GM12878 (cell line): ENCODE results near the gene PAIP1. TPM values are rescaled to one million over a fixed set of nuclear protein-coding genes. Genes with fewer than 3 reads are reported as not detected.

ENCODE experiments used
- ATF2 ChIP-seq: IDR thresholded peaks from 2 replicates; pipeline ENCODE4 v1.6.1; 2012; ENCODE audit warnings: low read length, inconsistent platforms
- CBX3 ChIP-seq: fragments of 200-600 bp; sonication (generic); IDR thresholded peaks from 2 replicates; pipeline ENCODE4 v1.6.1; 2016; ENCODE audit warnings: low read depth, borderline replicate concordance
- CEBPB ChIP-seq, 2 experiments: fragments of 150-350 bp in 1 of 2; IDR thresholded peaks; 2 replicates each; pipeline ENCODE4 v1.6.1; 2012 to 2014; ENCODE audit warnings: low read depth in 2 of 2, low read length in 2 of 2, borderline replicate concordance in 1 of 2, inconsistent platforms in 1 of 2
- E2F8 ChIP-seq: fragments of 450-650 bp; IDR thresholded peaks from 2 replicates; pipeline ENCODE4 v1.6.1; 2018; ENCODE audit warnings: mild to moderate bottlenecking, low read depth, moderate library complexity; ENCODE audit not compliant: partially characterized antibody
- FOXK2 ChIP-seq: fragments of 450-650 bp; IDR thresholded peaks from 2 replicates; pipeline ENCODE4 v1.6.1; 2017; ENCODE audit warnings: mild to moderate bottlenecking, moderate library complexity
- GABPA ChIP-seq: IDR thresholded peaks from 2 replicates; pipeline ENCODE4 v1.6.1; 2014; ENCODE audit warnings: antibody characterized with exemption, low read depth, mild to moderate bottlenecking, inconsistent platforms
- HDAC2 ChIP-seq: fragments of 200-600 bp; sonication (generic); IDR thresholded peaks from 2 replicates; pipeline ENCODE4 v1.6.1; 2017
- HDGF ChIP-seq: fragments of 450-650 bp; IDR thresholded peaks from 2 replicates; pipeline ENCODE4 v1.6.1; 2016; ENCODE audit warnings: antibody characterized with exemption
- KLF5 ChIP-seq: fragments of 450-650 bp; IDR thresholded peaks from 2 replicates; pipeline ENCODE4 v1.6.1; 2014; ENCODE audit warnings: mild to moderate bottlenecking; ENCODE audit not compliant: partially characterized antibody
- MLLT1 ChIP-seq: fragments of 450-650 bp; IDR thresholded peaks from 2 replicates; pipeline ENCODE4 v1.6.1; 2016; ENCODE audit warnings: mild to moderate bottlenecking
- MYC ChIP-seq: IDR thresholded peaks from 2 replicates; pipeline ENCODE4 v1.6.1; 2011; ENCODE audit warnings: mild to moderate bottlenecking, low read length, moderate library complexity, inconsistent platforms; ENCODE audit not compliant: insufficient read depth, insufficient replicate concordance, insufficient read length, severe bottlenecking
- NBN ChIP-seq: fragments of 450-650 bp; IDR thresholded peaks from 2 replicates; pipeline ENCODE4 v1.6.1; 2016
- NR2C2 ChIP-seq: IDR thresholded peaks from 2 replicates; pipeline ENCODE4 v1.6.1; 2011; ENCODE audit warnings: borderline replicate concordance, low read depth; ENCODE audit not compliant: control insufficient read depth, insufficient read length
- NR2F1 ChIP-seq: fragments of 450-650 bp; conservative IDR thresholded peaks from 2 replicates; pipeline ENCODE4 v1.6.1; 2017; ENCODE audit warnings: mild to moderate bottlenecking
- NRF1 ChIP-seq: conservative IDR thresholded peaks from 2 replicates; pipeline ENCODE4 v1.6.1; 2011; ENCODE audit warnings: mild to moderate bottlenecking, low read depth, low read length, improper control_type of control experiment
- PAX8 ChIP-seq: fragments of 450-650 bp; IDR thresholded peaks from 2 replicates; pipeline ENCODE4 v1.6.1; 2017; ENCODE audit warnings: mild to moderate bottlenecking, moderate library complexity
- PML ChIP-seq: IDR thresholded peaks from 2 replicates; pipeline ENCODE4 v1.6.1; 2012; ENCODE audit warnings: low read length, inconsistent platforms
- RFX5 ChIP-seq: IDR thresholded peaks from 2 replicates; pipeline ENCODE4 v1.6.1; 2011; ENCODE audit warnings: low read depth, low read length, improper control_type of control experiment
- SIN3A ChIP-seq: IDR thresholded peaks from 2 replicates; pipeline ENCODE4 v1.6.1; 2012; ENCODE audit warnings: low read depth, low read length, improper control_type of control experiment
- SMAD5 ChIP-seq: IDR thresholded peaks from 2 replicates; pipeline ENCODE4 v1.6.1; 2016; ENCODE audit warnings: antibody characterized with exemption, low read depth
- SRF ChIP-seq, 2 experiments: IDR thresholded peaks; 2 replicates each; pipeline ENCODE4 v1.6.1; 2011; ENCODE audit warnings: low read depth in 2 of 2, low read length in 2 of 2, mild to moderate bottlenecking in 1 of 2, moderate library complexity in 1 of 2
- STAT1 ChIP-seq: fragments of 450-650 bp; conservative IDR thresholded peaks from 2 replicates; pipeline ENCODE4 v1.6.1; 2014; ENCODE audit warnings: antibody characterized with exemption, mild to moderate bottlenecking
- TBL1XR1 ChIP-seq: IDR thresholded peaks from 2 replicates; pipeline ENCODE4 v1.6.1; 2012; ENCODE audit warnings: low read depth, low read length, improper control_type of control experiment
- ZBTB33 ChIP-seq: fragments of 450-650 bp; IDR thresholded peaks from 2 replicates; pipeline ENCODE4 v1.6.1; 2017; ENCODE audit warnings: mild to moderate bottlenecking
- polyA plus RNA-seq, 11 experiments: library from polyadenylated mRNA; depleted of rRNA in 4 of 11; unstranded in 6 of 11; stranded (reverse) in 5 of 11; fragments of >200 nt; fragmentation: Nextera tagmentation in 4 of 11; fragmentation: Illumina TruSeq in 1 of 11; extraction: Ambion mirVana in 4 of 11; extraction: Trizol in 1 of 11; gene quantifications; 1 replicate in 1 of 11; 2 replicates in 10 of 11; pipeline versions ENCODE4 v1.2.1 to v1.2.3, GENCODE V29; 2011 to 2016; ENCODE audit warnings: inconsistent platforms in 2 of 11, missing spikeins in 2 of 11, low read depth in 1 of 11
- total RNA-seq, 4 experiments: library from RNA; depleted of rRNA in 3 of 4; stranded (reverse); fragments of >200 nt in 3 of 4; fragmentation: Illumina TruSeq in 1 of 4; extraction: Trizol in 1 of 4; gene quantifications; 2 replicates each; pipeline versions ENCODE4 v1.2.1 to v1.2.3, GENCODE V29; 2013 to 2021

Gene PAIP1
- total and polyA plus RNA-seq, 10 of the 15 experiments (the other 5 are each of a cell fraction or from before 2014, with no cell fraction given): 37.4 to 90.9 (median 57.0) TPM

- peak; percentile 64 for TF ChIP-seq MLLT1
- TF ChIP-seq HDGF: 0 out of 2 replicates have a peak, but pooled peaks have one; percentile 82
- TF ChIP-seq GABPA: no peak
- no peak for TF ChIP-seq RFX5
- TF ChIP-seq CBX3: no peak
- TF ChIP-seq SIN3A: no peak
- TF ChIP-seq MYC: no peak
- TF ChIP-seq ZBTB33: no peak
- TF ChIP-seq PAX8: no peak
- no peak for TF ChIP-seq CEBPB (IDR thresholded peaks at IDR 0.05; ENCODE audit: borderline replicate concordance in 1 of 2, low read depth in 2 of 2, low read length in 2 of 2)
- TF ChIP-seq SRF (IDR thresholded peaks at IDR 0.05; ENCODE audit: low read depth in 2 of 2, low read length in 2 of 2): no peak
- no peak for TF ChIP-seq NRF1
- no peak for TF ChIP-seq FOXK2
- TF ChIP-seq NR2F1: peak; percentile 55; the same call in 1 of the 2 replicates
- TF ChIP-seq HDAC2: no peak
- TF ChIP-seq ATF2: no peak
- no peak for TF ChIP-seq TBL1XR1
- no peak for TF ChIP-seq STAT1
- TF ChIP-seq E2F8: no peak
- peak; percentile 68 for TF ChIP-seq NBN
- no peak; the same call in 1 of the 2 replicates for TF ChIP-seq PML
- TF ChIP-seq SMAD5: no peak
- TF ChIP-seq KLF5: no peak
- TF ChIP-seq NR2C2: no peak
Measured at GRCh38 chr5:43603344-43604217, 46.7 kb upstream of the PAIP1 start (continued).
